Stimulated activated CD8-positive, alpha-beta memory T cell treated with anti-CD3 and anti-CD28 coated beads, Interleukin-7, amount 100 ng/mL, for 1 hour (primary cell): ENCODE measurements around the gene MAML3.
"Not testable (repeated sequence)": the region's sequence is repeated elsewhere in the genome, so short reads cannot be mapped to it uniquely, and the experiment has no call there.

Source experiments
- DNase-seq, 2 donors: peaks; one replicate each; pipeline ENCODE4 v3.0.0-alpha.2; 2020; ENCODE audit warnings: low read depth in 2 of 2

Gene MAML3

DNA sequence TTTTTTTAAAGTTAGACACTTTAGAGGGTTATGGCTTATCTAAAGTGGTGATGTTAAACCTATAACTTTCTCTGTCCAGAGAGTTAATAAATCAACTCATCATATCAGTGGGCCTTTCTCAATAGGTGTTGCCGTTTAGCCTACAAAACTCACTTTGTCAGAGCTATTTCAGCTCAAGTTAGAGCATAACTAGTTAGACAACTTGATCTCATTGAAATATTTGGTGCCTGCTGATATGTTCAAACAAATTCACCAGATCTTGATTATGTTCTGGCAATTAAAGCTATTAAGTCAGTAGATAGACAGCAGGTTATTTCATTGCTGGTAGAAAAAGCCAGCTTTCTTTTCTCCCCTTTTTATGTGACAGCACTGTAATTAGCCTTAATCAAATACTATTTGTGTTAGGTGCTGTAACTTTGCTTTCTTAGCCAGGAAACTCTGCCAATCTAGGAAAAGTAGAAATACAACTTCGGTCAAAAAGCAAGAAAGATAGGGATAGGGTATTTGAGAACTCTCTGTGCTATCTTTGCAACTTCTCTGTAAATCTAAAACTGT is 191.8 kb downstream of the MAML3 start:
- no peak for DNase-seq

DNA sequence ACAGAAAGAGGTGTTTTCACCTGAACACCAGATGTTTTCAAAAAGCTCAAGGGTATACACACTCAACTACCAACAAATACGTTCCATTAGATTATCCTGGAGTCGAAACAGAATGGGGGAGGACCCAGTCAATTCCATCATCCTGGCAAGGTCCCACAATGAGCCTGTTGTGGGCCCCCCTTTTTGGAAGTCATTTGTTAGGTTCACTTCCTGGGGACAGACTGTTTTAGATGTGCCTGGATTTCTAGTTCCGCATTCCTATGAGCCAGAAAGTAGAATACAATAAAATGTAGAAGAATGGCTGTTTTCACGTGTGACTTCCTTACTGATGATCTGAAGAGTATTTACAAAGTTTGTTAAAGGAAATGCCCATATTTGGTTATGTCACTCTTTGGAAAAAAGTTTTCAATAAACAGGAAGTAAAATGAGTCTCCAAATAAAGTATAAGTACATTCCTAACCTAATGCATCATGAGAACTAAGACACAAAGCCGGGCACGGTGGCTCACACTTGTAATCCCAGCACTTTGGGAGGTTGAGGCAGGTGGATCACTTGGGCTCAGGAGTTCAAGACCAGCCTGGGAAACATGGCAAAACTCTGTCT is 192.5 kb downstream of the MAML3 start:
- no peak for DNase-seq

DNA sequence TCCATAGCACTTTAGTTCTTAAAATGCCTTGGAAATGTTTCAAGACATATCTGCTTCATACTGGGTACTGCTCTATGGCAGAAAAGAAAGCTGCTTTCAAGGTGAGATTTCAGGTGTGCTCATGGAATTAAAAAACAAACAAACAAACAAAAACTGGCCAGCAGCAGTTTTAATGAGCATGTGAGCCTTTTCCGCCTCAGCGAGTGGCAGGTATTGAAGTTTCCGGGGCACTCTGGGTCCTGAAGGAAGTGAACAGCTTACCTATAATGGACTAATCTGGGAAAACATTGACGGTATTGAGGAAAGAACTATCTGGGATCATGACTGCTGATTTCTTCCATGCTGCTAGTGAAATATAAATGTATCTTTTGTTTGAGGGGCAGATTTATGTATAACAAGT is 194.6 kb downstream of the MAML3 start:
- no peak for DNase-seq

DNA sequence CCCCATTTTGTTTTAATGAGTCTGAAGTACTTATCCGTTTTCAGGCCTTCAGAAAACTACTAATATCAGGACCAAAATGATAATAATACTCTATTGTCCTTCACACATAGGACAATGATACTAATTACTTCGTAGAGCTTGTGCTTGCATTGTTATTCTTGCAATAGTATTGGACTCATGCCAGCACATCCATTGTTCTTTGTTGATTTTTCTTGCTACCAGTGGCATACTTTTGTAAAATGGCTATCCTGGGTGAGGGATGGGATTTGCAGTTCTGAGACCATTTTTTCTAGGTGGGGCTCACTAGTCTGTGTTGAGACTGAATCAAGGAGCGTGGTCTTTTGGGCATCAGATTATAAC is 195.3 kb downstream of the MAML3 start:
- DNase-seq = no peak

DNA sequence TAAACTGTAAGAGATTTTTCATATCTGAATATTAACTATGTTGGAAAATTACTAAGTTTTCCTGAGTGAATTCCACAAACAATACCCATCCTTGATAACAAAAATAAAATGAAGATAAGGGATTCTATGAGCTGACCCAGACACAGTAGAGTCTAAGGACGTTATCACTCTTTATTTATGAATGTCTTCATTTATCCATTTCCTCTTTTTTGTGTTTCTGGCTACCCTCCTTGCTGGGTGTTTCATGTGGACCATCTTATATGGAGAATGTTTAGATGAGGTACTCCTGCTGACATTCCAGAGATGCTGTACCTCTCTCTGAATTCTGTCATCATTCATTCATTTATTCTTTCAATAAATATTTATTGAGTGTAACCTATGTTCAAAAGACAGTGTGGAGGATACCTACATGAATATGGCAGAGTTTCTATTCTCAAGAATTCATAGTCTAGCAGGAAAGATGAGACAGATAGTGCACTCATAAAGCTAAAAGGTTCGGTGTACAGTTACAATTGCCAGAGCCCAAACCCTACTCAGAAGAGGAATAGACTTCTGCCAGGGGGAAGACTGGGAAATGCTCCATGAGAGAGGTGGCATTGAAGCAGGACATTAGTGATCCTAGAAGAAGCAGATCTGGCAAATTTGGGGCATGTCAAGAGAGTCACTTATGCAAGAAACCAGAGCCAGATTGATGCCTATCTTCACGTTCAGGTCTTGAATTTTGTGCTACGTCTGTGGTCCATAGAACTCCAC is 195.8 kb downstream of the MAML3 start:
- no peak for DNase-seq

DNA sequence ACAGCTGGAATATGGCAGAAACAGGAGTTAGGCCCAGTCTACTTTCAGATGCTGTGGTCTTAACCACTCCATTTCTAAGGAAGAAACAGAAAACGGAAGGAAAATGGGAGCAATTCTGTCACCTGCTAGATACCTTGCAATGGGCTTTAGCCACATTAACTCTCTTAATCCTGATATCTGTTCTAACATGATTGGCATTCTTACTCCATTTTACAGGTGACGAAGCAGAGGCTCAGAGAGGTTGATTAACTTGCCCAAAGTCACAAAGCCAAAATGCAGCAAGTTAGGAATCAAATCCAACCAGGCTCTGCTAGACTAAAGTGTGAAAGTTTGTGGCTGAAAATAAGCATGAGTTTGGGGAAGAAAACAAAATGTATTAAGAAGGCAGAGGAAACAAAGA is 196.9 kb downstream of the MAML3 start:
- DNase-seq = no peak

DNA sequence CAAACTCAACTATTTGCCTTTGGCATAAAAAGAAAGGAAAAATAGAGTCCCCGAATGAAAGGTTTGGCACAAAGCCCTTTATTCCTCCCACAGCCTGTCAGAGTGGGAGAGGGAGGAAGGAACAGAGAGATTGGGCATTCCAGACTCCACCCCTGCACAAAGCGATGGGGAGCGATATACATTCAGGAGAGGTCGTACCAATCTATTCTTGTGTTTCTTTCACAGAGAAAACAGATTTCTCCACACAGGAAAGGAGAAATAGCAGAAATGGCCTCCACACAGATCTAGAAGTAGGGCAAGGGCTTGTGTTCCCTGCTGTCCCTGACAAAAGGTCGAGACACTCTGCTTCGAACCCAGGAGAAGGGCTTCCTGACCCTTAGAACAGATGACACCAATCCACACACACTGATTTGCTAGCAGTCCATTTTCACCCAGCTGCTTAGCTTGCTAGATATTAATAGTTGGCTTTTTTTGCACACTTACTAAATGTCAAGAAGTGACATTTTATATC is 197.4 kb downstream of the MAML3 start:
- DNase-seq = no peak

DNA sequence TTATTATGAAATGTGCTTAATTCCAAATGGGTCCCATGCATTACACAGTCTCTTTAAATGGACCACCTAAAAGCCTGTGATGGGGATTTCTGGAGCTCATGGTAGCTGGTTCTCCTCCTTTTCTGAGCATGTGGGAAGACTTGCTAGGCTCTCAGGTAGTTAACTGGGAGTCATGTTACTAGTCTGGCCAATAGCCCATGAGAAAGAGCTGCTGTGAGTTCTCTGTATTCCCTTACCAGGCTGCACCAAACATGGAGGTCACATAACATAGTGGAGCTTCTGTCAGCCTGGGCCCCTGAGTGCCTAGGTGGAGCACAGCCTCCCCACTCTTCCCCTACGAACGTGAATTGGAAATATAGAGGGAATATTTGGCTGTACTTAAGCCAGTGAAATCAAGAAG is 198.4 kb downstream of the MAML3 start:
- DNase-seq = no peak

DNA sequence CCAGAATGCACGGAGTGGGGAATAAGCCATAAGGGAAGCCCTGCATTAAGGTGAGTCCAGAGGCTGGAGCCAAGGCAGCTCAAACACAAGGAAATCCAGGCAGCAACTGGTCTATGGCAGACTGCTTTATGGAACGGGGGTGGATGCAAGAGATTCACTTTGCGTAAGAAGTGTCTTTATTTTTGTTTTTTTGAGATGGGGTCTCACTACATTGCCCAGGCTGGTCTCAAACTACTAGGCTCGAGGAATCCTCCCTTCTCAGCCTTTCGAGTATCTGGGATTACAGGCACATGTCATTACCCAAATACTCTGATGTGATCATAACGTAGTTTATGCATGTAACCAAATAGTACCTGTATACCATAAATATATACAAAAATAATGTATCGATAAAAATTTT is 199.5 kb downstream of the MAML3 start:
- no peak for DNase-seq

DNA sequence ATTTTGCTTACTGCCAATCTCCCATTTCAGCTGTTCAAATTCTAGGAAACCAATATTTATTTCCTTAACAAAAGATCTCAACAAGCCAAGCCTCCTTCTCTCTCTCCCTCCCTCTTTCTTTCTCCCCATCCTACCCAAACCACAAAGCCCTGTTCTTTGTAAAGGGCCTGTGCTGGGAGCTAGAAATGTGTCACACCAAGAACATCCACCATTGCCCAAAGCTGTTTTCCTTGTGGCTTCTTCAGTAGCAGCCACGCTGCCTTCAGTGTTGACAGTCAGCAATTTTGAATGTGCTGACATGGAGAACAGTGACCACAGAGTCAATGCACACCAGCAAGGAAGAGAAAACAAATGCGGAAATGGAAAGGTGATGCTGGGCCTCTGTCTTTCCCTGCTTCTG is 203.0 kb downstream of the MAML3 start:
- no peak for DNase-seq

DNA sequence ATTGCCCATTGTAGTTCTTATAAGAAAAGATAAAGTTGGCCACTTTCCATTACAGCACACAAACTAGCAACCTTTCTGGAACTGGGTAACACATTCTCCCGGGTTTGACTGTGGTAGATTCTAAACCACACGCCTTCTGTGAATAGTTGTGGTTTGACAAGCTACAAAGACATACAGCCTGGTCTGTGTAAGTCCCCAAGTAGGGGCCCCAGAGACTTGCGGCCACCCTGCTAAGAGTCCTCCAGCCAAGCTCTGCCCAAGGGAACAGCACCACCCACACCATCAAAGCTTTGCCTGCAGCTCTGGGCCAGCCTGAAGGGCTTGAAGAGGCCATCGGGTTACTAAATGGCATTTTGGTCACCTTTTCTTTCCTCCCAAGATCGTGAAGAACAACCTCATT is 203.4 kb downstream of the MAML3 start:
- no peak for DNase-seq

DNA sequence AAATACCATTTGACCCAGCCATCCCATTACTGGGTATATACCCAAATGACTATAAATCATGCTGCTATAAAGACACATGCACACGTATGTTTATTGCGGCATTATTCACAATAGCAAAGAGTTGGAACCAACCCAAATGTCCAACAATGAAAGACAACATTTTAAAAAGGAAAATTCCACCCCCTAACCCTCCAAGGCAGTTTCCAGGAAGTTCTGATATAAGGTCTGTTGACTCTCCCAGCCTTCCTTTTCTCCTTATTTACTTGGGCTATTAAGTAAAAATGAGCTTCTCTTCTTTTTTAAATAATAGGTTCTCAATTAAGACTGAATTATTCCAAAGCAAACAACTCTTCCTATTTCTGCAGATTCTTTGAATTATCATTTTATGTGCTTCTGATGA is 209.1 kb downstream of the MAML3 start:
- not testable (repeated sequence) for DNase-seq

DNA sequence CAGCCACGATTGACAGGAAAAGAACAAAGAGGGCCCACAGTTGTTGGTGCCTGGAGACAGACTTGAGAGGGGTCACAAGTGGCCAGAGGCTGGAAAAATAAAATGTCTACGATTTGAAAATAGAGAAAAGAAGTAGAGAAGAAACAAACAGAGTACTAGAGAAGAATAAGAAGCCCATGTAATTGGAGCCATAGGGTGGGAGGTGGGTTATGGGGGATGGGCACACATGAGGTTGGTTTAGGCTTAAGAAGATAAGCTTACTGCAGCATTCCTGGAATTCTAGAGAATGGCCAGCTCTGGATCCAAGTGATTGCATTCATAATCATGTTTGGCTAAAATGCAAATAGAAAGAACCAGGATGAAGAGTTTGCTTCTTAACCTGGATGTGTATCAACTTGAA is 210.7 kb downstream of the MAML3 start:
- DNase-seq = no peak

DNA sequence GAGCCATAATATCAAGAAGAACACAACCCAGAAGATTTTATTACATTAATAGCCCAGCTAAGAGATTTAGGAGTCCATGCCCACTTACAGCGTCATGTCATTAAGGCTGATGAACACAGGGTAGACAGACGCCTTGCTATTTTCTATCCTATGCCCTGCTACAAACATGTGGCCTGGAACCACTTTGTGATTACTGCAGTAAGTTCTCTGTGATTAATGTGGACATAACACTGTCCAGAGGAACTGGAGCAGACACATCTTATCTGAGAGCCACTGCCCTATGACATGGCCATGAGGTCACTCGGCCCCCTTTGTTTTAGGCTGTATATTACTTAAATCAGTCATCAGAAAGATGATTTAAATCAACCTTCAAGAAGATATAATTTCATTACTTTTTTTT is 211.7 kb downstream of the MAML3 start:
- DNase-seq = no peak

DNA sequence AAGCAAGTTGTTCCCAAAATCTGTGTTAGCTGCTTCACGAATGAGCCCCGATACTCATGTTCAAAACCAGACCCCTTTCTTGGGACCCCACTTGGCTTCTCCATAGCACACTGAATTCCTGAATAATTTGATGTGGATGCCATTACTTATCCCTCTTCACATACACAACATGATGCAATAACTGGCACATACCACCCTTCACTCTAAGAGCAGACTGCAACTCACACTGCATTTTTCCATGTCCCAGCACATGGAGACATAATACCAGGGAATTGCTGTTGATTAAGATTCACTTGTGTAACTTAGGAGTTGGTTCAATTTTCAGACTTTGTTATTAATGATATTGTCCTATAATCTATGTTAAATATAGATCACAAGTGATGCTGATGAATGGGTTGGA is 213.4 kb downstream of the MAML3 start:
- no peak for DNase-seq

DNA sequence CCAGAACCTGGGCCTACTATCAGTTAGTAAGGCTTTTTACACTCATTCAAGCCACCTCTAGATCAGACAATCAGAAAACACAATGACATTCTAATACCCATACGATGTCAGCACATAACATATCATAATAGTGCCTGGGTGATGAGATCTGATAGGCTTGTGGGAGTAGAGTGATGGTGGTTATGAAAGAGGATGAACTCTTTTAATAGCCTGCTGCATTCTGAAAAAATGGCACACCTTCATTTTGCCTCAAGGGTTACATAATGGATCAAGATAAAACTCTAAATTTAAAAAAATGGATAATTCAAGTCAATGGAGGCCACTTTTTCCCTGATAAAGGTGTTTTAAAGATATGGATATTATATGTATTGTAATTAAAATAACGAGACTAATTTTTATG is 215.6 kb downstream of the MAML3 start:
- DNase-seq = no peak

DNA sequence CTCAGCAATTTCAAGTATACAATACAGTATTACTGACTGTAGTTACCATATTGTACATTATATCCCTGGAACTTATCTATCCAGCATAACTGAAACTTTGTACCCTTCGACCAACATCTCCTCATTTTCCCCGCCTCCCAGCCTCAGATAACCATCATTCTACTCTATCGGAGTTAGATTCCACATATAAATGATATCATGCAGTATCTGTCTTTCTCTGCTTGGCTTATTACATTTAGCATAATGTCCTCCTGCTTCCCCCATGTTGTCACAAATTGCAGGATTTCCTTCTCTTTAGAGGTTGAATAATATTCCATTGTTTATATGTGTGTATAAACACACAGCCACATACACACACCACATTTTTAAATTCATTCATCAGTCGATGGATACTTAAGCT is 218.1 kb downstream of the MAML3 start:
- no peak for DNase-seq

DNA sequence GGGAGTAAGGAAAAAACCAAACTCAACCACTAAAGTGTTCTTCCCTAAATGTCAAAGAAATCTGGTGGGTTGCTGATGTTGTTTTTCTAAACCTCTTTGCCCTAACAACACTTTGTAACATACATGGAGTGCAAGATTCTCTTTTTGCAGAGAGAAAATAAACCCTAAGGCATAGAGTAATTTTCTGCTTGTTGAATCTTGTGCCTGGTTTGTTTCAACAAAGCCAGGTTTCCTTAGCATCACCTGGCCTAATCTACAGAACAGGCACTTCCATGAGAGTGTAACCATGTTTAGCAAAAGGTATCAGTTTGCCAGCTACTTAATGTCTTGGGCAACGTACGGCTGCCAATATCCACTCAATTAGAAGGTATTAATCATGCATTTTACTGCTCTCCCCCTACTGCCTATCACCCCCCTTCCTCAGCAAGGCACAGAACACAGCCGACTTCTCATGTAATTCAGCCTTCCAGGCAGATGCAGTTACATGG is 219.2 kb downstream of the MAML3 start:
- DNase-seq = no peak

DNA sequence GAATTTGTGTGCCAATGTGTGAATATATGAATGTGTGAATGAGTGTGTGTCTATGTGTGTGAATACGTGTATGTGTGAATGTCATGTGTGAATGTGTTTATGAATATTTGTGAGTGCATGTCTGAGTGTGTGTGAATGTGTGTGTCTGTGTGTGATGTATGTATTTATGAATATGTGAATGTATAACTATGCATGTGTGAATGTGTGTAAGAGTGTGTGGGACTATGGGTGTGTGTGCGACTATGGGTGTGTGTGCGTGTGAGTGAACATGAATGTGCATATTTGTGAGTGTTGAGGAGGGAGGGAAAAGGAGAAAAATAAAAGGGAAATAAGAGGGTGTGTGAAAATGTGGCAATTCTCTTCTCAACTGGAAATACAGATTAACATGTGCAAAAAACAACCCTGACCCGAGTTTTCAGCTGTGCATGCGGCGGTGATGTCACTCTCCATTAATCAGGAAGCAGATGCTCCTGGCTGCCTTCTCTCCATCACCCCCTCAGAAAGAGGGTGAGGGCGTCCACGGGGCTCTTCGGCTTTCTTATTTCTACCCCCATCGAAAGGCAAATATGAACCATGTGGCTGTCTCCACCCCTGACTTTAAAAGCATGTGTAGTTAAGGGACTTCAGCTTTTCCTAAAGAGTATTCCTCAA is 219.8 kb downstream of the MAML3 start:
- no peak for DNase-seq

DNA sequence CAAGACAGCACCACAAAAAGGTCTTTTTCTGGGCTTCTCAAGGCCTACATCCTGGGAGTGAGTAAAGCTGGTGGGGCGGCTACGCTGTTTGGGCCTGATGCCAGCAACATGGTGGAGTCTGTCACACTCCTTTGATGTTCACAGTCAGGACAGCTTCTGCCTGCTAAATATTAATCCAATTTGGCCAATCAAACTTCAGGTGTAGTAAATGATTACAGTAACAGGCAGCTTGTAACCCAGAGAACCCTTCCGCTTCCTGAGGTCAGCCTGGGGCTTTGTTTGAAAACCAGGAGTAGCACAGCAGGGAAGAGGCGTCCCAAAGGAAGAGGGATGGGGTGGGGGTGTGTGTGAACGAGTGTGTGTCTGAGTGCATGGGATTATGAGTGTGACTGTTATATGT is 220.4 kb downstream of the MAML3 start:
- DNase-seq = no peak

DNA sequence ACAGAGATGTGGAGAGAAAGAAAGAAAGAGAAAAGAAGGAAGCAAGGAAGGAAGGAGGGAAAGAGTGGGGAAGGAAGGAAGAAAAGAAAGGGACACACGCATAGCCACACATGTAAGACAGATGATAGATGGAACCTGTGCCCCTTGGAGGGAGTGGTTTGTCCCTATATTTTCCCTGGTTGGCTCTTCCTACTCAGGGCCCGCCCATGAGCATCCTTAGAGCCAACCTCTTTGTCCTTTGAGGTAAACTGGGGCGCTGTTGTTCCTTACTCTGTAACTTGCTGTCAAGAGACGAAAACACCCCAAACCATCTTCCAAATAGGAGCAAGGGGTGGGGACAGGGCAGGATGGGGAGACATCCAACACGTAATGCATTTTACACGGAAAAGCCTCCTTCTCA is 220.9 kb downstream of the MAML3 start:
- no peak for DNase-seq

DNA sequence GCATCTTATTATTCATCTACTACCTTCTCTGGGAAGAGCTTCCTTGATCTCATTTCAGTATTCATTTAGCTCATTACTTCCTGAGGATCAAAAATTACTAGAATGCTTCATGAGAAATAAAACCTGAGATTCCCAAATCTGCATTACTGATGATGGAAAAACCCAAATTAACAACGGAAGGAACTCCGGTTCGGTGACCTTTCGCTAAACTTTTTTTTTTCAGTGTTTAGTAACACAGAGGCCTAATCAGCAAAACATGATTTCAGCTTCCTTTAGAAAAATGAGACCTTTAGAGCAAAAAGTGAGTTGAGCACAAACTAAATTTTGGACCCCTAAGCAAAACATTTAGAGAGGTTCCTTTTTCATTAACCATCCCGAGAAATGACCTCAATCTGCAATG is 229.2 kb downstream of the MAML3 start:
- DNase-seq = no peak
